Natural killer cell treated with Interleukin-12 subunit alpha and Interleukin-12 subunit beta and Interleukin-15 and Interleukin-18, amount 100 ng/mL, for 72 hours (primary cell): ENCODE measurements around the gene HID1. TPM values are rescaled to one million over a fixed set of nuclear protein-coding genes. Genes with fewer than 3 reads are reported as not detected.
"Not testable (repeated sequence)": the region's sequence is repeated elsewhere in the genome, so short reads cannot be mapped to it uniquely, and the experiment has no call there.

Experiments used
- ATAC-seq, 2 donors: fragments of 150-1000 bp; cut with Tn5 transposase in 1 of 2; sonication (Bioruptor Pico), chemical (Tn5 transposase) in 1 of 2; 2 replicates each; pipeline ENCODE4 v1.10.0; 2021
- DNase-seq: peaks from one replicate; pipeline ENCODE4 v3.0.0; 2022; ENCODE audit warnings: low spot score
- H3K27ac Mint-ChIP-seq, 2 donors: 1 replicate in 1 of 2; 2 replicates in 1 of 2; pipeline ENCODE4 v1.8.0; 2022; ENCODE audit warnings: mixed read lengths in 2 of 2, mild to moderate bottlenecking in 1 of 2, moderate library complexity in 1 of 2
- H3K27me3 Mint-ChIP-seq, 2 donors: 1 replicate in 1 of 2; 2 replicates in 1 of 2; pipeline ENCODE4 v1.8.0; 2022; ENCODE audit warnings: mixed read lengths in 2 of 2
- H3K36me3 Mint-ChIP-seq: one replicate; pipeline ENCODE4 v1.8.0; 2022; ENCODE audit warnings: mixed read lengths
- H3K4me1 Mint-ChIP-seq, 2 donors: 1 replicate in 1 of 2; 2 replicates in 1 of 2; pipeline ENCODE4 v1.8.0; 2022; ENCODE audit warnings: low read depth in 2 of 2, mixed read lengths in 2 of 2, mild to moderate bottlenecking in 1 of 2
- H3K4me3 Mint-ChIP-seq: one replicate; pipeline ENCODE4 v1.8.0; 2022; ENCODE audit warnings: mixed read lengths
- H3K9me3 Mint-ChIP-seq: 2 replicates; pipeline ENCODE4 v1.8.0; 2022; ENCODE audit warnings: mixed read lengths
- total RNA-seq, 2 donors: library from RNA; stranded (reverse); gene quantifications; one replicate each; pipeline ENCODE4 v1.2.3, GENCODE V29; 2022

HID1 gene
- total RNA-seq, 2 donors from 2014 or later: 0.47 to 0.83 TPM

GRCh38 chr17:74969501-74969900 lies 3.1 kb downstream of the HID1 start:
- H3K27me3 Mint-ChIP-seq, H3K4me1 Mint-ChIP-seq, H3K9me3 Mint-ChIP-seq, H3K27ac Mint-ChIP-seq, ATAC-seq, DNase-seq, H3K36me3 Mint-ChIP-seq, H3K4me3 Mint-ChIP-seq: not testable (repeated sequence)

GRCh38 chr17:74968361-74968780 lies 4.2 kb downstream of the HID1 start:
- Mint-ChIP-seq H3K36me3 (no peaks in the 10 kb centered on the region), H3K4me3 (no peak overlapping the region), H3K9me3 (no peaks in the 10 kb centered on the region), H3K27ac (no peak overlapping the region), H3K27me3 (peaks cover 6 to 8% of the 10 kb centered on the region in 2 donors), H3K4me1 (peaks cover 5 to 6% of the 10 kb centered on the region in 2 donors)
- ATAC-seq (no peak), DNase-seq (no peak)

- no peak for ATAC-seq
- no peaks in the 10 kb centered on the region for H3K36me3 Mint-ChIP-seq
Observed at GRCh38 chr17:74964988-74965622, 7.5 kb downstream of the HID1 start.

GRCh38 chr17:74964246-74964761 lies 8.3 kb downstream of the HID1 start:
- Mint-ChIP-seq H3K4me1 (peaks cover 0 to 3% of the 10 kb centered on the region in 2 donors), H3K36me3 (no peaks in the 10 kb centered on the region), H3K27me3 (peaks cover 0 to 4% of the 10 kb centered on the region in 2 donors), H3K27ac (no peak overlapping the region), H3K9me3 (no peaks in the 10 kb centered on the region), H3K4me3 (no peak overlapping the region)
- DNase-seq (no peak), ATAC-seq (no peak)

More at GRCh38 chr17:74964988-74965622, 7.5 kb downstream of the HID1 start:
- Mint-ChIP-seq H3K9me3 (no peaks in the 10 kb centered on the region), H3K27ac (no peak overlapping the region), H3K4me3 (no peak overlapping the region), H3K27me3 (peaks cover 0 to 3% of the 10 kb centered on the region in 2 donors), H3K4me1 (peaks cover 0 to 3% of the 10 kb centered on the region in 2 donors)
- DNase-seq: no peak

- no peak overlapping the region for H3K4me3 Mint-ChIP-seq
- H3K36me3 Mint-ChIP-seq: no peaks in the 10 kb centered on the region
- no peaks in the 10 kb centered on the region for H3K9me3 Mint-ChIP-seq
- peaks cover 0 to 7% of the 10 kb centered on the region in 2 donors for H3K27me3 Mint-ChIP-seq
- ATAC-seq (no peak), DNase-seq (no peak)
- peaks cover 0 to 3% of the 10 kb centered on the region in 2 donors for H3K4me1 Mint-ChIP-seq
- H3K27ac Mint-ChIP-seq: no peak overlapping the region
Observed at GRCh38 chr17:74963656-74964055, 8.9 kb downstream of the HID1 start.

- no peak for DNase-seq
- Mint-ChIP-seq H3K27me3 (peaks cover 0 to 7% of the 10 kb centered on the region in 2 donors), H3K4me1 (peaks cover 0 to 7% of the 10 kb centered on the region in 2 donors), H3K4me3 (no peak overlapping the region), H3K9me3 (no peaks in the 10 kb centered on the region), H3K36me3 (no peaks in the 10 kb centered on the region), H3K27ac (no peak overlapping the region)
- no peak for ATAC-seq
Observed at GRCh38 chr17:74962622-74963394, 9.8 kb downstream of the HID1 start.

- Mint-ChIP-seq H3K4me3 (no peak overlapping the region), H3K27ac (no peak overlapping the region), H3K27me3 (peaks cover 0 to 7% of the 10 kb centered on the region in 2 donors), H3K9me3 (no peaks in the 10 kb centered on the region), H3K36me3 (no peaks in the 10 kb centered on the region), H3K4me1 (peaks cover 0 to 7% of the 10 kb centered on the region in 2 donors)
- DNase-seq (peak; percentile 82), ATAC-seq (peak; percentile 72 to 77)
Observed at GRCh38 chr17:74961657-74962350, 10.8 kb downstream of the HID1 start.

- no peak for DNase-seq
- Mint-ChIP-seq H3K4me1 (peaks cover 0 to 7% of the 10 kb centered on the region in 2 donors), H3K27me3 (peaks cover 0 to 7% of the 10 kb centered on the region in 2 donors), H3K36me3 (no peaks in the 10 kb centered on the region), H3K9me3 (no peaks in the 10 kb centered on the region), H3K27ac (no peak overlapping the region), H3K4me3 (no peak overlapping the region)
- peak in 1 of 2 donors; percentile 14 for ATAC-seq
Observed at GRCh38 chr17:74960570-74961342, 11.8 kb downstream of the HID1 start.

- H3K9me3 Mint-ChIP-seq: no peaks in the 10 kb centered on the region
- no peak overlapping the region for H3K27ac Mint-ChIP-seq
- DNase-seq (no peak), ATAC-seq (no peak)
- H3K4me3 Mint-ChIP-seq: no peak overlapping the region
- peaks cover 0 to 7% of the 10 kb centered on the region in 2 donors for H3K4me1 Mint-ChIP-seq
- H3K27me3 Mint-ChIP-seq: peaks cover 0 to 9% of the 10 kb centered on the region in 2 donors
- H3K36me3 Mint-ChIP-seq: no peaks in the 10 kb centered on the region
Observed at GRCh38 chr17:74959826-74960515, 12.6 kb downstream of the HID1 start.

- peaks cover 0 to 9% of the 10 kb centered on the region in 2 donors for H3K27me3 Mint-ChIP-seq
- H3K36me3 Mint-ChIP-seq: no peaks in the 10 kb centered on the region
- ATAC-seq: peak in 1 of 2 donors; percentile 57
- H3K4me3 Mint-ChIP-seq: no peak overlapping the region
- H3K4me1 Mint-ChIP-seq: peaks cover 0 to 9% of the 10 kb centered on the region in 2 donors
- no peak for DNase-seq
- H3K27ac Mint-ChIP-seq: no peak overlapping the region
- H3K9me3 Mint-ChIP-seq: no peaks in the 10 kb centered on the region
Observed at GRCh38 chr17:74957935-74958740, 14.4 kb downstream of the HID1 start.

GRCh38 chr17:74956093-74956492 lies 16.5 kb downstream of the HID1 start:
- H3K9me3 Mint-ChIP-seq: no peaks in the 10 kb centered on the region

More at GRCh38 chr17:74956093-74956492, 16.5 kb downstream of the HID1 start:
- H3K36me3 Mint-ChIP-seq: no peaks in the 10 kb centered on the region
- ATAC-seq (no peak), DNase-seq (peak; percentile 29)
- no peak overlapping the region for H3K4me3 Mint-ChIP-seq
- H3K4me1 Mint-ChIP-seq: peaks cover 0 to 6% of the 10 kb centered on the region in 2 donors
- H3K27me3 Mint-ChIP-seq: peaks cover 0 to 12% of the 10 kb centered on the region in 2 donors
- H3K27ac Mint-ChIP-seq: no peak overlapping the region
